DMS79 (cell line): ENCODE results near the gene BBOX1.

Experiments used
- DNase-seq: peaks from one replicate; lab custom pipeline; 2025; lab: John Stamatoyannopoulos, UW

The BBOX1 gene

DNA sequence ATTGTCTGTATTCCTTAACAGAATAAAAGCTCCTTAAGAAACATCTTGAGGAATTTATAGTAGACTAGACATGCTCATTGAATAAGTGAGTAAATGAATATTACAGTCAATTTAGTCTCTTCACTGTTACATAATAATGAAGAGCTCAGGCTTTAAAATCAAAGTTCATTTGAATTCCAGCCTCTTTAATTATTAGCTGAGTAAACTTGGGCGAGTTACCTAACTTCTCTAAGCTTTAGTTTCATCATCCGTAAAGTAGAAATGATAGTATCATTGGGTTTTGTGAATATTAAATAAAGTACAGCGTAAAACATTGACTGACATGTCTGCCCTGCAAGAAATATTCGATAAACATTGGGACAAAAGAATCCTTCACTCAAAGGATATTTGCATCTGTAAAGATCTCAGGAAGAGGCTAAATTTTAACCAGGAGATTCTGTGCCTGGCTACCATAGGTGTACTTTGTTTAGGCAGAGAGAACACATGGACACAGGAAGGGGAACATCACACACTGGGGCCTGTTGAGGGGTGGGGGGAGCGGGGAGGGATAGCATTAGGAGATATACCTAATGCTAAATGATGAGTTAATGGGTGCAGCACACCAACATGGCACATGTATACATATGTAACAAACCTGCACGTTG, 15.2 kb upstream of the BBOX1 start:
- no peak for DNase-seq

DNA sequence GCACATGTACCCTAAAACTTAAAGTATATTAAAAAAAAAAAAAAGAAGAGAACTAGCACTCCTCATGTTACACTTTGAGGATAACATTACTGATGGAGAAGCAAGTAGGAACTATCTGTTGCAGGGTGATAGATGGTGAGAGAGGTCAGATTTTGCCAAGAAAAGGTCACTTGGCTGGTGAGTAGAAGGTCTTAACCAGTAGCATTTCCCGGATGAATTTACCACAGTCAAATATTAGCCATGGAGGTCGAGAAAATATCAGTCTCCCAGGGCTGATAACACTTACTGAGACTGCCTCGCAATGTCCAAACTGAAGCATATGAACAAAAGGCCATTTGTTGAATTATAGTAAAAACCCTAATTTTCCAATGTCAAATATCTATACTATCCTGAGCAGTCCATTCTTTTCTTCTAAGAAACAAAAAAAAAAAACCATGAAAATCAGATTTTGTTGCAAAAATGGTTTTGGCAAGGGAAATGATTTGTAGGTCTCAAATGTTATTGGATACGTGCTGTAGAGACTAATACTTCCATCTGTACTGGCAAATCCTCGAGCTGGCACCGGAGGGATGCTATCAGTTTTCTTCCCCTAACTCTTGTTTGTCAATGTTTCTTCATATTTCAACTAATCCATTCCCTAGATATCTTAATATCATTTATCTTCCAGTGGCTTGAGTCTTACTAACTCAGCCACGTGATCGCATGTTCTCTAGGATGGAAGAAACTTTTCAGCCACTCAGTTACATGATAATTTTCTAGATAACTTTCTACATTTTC, 14.5 kb upstream of the BBOX1 start:
- no peak for DNase-seq

DNA sequence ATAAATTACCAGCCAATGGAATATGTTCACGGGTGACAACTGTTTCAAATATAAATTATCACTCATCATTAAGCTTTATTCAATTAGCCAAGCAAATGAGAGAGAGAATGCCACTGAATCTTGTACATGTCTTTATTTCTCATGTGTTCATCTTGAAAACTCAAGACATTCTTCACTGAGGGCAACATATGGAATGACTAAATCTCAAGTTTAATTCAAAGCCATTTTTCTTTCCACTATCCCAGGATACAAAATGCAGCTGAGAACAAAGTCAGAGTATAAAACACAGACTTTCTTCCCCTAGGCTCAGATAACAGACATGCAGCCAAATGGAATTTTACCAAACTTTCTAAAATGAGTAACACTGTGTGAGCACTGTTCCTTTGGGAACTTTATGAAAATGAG, 12.1 kb upstream of the BBOX1 start:
- no peak for DNase-seq

- no peak for DNase-seq
Observed at GRCh38 chr11:27029966-27030365, 10.6 kb upstream of the BBOX1 start.

DNA sequence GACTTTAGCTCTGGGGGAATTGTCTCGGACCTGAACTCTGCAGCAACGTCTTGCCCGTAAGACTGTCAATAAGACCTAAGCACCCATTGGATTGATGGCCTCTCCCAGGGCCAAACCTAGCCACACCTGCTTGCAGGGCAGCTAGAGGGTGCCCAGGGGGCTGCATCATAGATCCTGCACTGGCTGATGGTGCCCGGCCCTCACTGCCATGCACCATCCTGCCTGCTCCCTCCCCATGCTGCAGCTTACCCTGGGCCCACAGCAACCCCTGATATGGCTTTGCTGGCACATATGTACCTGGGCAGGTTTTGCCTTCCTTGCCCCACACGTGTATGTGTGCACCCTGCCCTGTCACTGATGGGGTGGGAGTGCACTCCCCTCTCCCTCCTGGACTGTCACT, 8.9 kb upstream of the BBOX1 start:
- DNase-seq: no peak

DNA sequence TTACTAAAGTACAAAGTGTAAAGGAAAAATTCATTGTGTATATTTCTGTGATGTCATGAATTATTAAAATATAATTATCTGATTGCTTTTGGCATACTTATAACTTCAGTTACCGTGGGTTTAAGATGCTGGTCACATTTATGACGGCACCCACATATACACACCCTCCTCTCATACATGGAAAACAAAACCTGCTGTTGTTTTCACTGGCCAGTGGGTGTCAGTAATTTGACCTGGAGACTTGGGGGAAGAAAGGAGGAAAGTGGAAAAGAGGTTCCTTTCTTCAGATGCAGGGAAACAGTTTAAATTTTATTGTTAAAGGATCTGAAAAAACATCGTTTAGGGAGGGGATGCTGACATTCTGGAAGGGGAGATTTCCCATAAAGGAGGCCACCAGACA, 742 bp upstream of the BBOX1 start:
- DNase-seq: no peak

DNA sequence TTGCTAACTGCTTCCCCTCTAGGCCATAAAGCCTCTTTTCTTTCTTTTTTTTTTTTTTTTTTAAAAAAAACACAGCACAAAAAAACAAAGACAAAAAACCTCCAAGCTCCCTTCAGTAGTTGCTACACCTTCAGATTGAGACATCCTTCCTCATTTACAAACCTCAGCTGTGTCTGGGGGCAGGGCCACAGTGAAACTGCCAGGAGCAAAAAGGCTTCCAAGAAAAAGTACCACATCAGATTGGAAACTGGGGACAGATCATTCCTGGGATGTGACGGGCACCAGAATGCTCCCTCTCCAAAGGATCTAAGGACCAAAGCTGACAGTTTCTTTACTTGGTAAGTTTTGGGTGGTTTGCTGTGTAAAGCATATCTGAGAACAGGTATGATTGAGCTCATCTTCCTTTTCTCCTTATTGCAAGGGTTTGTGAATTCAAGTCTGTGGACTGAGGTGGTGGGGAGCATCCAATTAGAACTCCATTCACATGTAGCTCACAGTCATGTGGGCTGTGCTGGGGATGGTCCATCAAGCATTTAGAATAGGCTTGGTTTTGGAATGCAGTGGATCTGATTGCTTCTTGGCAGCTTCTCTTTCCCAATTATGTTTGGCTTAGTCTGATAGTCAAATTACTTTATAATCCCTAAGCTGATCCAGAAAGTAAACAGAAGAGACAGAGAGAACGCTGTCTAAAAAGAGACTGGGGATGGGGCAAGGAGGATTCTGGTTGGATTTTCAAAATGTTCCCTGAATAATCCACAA, 705 bp downstream of the BBOX1 start:
- DNase-seq: no peak

- no peak for DNase-seq
Observed at GRCh38 chr11:27046956-27047355, 6.3 kb downstream of the BBOX1 start.

- DNase-seq: no peak
Observed at GRCh38 chr11:27052668-27053067, 12.1 kb downstream of the BBOX1 start.

DNA sequence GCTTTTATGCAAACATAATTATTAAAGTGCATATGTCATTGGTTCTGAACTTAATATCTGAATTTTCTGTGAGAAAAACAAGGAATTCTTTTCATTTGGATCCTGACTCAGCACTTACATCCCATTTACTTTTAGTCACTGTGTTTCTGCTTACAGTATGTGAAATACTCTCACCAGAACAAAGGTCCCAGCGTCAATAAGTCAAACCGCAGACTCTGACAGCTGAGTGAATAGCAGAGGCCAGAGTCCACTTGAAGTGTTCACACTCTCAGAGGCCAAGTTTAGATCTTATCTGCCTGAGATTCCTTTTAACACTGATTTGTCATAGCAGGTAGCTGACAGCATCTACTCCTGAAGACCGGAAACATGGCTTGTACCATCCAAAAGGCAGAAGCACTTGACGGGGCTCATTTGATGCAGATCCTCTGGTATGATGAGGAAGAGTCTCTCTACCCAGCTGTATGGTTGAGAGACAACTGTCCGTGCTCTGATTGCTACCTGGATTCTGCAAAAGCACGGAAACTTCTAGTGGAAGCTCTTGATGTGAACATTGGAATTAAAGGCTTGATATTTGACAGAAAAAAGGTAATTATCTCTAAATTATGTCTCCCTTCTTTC, 14.6 kb downstream of the BBOX1 start:
- DNase-seq: peak; percentile 16

- no peak for DNase-seq
Observed at GRCh38 chr11:27057091-27057780, 16.6 kb downstream of the BBOX1 start.

- DNase-seq: no peak
Observed at GRCh38 chr11:27058456-27058855, 17.8 kb downstream of the BBOX1 start.

DNA sequence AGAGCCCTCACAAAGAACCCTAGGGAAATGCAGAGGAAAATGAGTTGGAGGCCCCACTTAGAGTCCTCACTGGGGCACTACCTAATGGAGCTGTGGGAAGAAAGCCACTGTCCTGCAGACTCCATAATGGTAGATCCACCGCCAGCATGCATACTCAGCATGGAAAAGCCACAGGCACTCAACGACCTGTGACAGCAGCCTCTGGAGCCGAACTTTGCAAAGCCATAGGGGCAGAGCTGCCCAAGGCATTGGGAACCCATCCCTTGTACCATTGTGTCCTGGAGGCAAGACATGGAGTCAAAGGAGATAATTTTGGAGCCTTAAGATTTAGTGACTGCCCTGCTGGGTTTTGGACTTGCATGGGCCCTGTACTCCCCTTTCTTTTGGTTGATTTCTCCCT, 18.8 kb downstream of the BBOX1 start:
- DNase-seq: no peak

GRCh38 chr11:27060816-27061460, 20.3 kb downstream of the BBOX1 start:
- no peak for DNase-seq

DNA sequence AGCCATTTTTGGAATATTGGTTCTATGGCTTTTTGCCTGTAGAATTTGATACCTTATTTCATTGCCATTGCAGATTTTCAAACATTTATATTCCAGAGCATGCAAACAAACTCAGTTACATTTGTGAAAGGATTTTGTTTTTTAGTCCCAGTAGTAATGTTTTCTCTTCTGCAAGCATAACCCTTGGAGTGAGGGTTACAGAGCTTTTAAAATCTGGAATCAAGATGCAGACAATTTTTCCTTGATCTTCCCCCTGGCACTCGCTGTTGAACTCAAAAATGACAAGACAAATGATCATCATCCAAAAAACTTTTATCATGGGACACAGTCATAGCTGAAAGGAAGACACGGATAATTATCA, 20.8 kb downstream of the BBOX1 start:
- DNase-seq: no peak

- DNase-seq: no peak
Observed at GRCh38 chr11:27064086-27064485, 23.5 kb downstream of the BBOX1 start.

GRCh38 chr11:27075192-27075591, 34.6 kb downstream of the BBOX1 start:
- DNase-seq: no peak

GRCh38 chr11:27075655-27076054, 35.0 kb downstream of the BBOX1 start:
- no peak for DNase-seq

GRCh38 chr11:27076121-27076589, 35.5 kb downstream of the BBOX1 start:
- no peak for DNase-seq

DNA sequence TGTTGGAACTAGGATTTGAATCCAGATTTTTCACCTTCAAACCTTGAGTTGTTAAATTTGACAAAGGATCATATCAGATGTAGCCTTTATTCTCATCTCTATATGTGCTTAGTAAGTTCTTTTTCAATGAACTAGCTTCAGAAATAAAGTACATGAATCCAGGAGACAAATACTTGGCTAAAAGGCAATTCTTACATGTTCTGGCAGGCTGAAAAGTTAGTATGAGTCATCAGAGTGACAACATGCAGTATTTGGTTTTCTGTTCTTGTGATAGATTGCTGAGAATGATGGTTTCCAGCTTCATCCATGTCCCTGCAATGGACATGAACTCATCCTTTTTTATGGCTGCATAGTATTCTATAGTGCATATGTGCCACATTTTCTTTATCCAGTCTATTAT, 40.4 kb downstream of the BBOX1 start:
- DNase-seq: no peak

GRCh38 chr11:27083241-27083640, 42.6 kb downstream of the BBOX1 start:
- no peak for DNase-seq
